ENCODE measurements around the gene GRM4.

GRM4 gene

DNA sequence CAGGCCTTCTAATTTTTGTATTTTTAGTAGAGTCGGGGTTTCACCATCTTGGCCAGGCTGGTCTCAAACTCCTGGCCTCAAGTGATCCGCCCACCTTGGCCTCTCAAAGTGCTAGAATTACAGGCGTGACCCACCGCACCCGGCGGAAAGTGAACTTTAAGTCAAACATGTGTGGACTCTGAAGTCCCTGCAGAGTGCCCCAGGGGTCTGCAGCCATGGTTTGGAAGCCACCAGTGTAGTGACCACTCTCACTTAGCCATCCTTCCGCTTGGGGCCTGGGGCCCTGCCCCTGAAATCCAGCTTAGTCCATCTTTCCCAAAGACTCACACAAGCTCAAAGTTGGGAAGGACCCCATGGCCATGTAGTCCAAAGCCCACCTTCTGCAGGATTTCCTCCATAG lies 164.5 kb downstream of the GRM4 start:
- no peaks in the 10 kb centered on the region for H3K9me3 ChIP-seq (ENCODE audit: insufficient read depth, low read depth, low read length)
- H3K9ac ChIP-seq (ENCODE audit: low read depth, low read length, poor library complexity, severe bottlenecking), result no peak overlapping the region
- no peaks in the 10 kb centered on the region for H3F3A ChIP-seq (ENCODE audit: low read depth)
- peaks cover 10% of the 10 kb centered on the region for H3K4me1 ChIP-seq (ENCODE audit: insufficient read depth, low read length, poor library complexity, severe bottlenecking)
- no peaks in the 10 kb centered on the region for H4K20me1 ChIP-seq (ENCODE audit: insufficient read depth, low read length, poor library complexity, severe bottlenecking)
- H3K79me2 ChIP-seq (ENCODE audit: insufficient read depth, low read length), result no peaks in the 10 kb centered on the region
- H3K36me3 ChIP-seq (ENCODE audit: insufficient read depth, low read length), result no peaks in the 10 kb centered on the region
- no peak overlapping the region for H2AFZ ChIP-seq (ENCODE audit: low read length)
- H3K9me2 ChIP-seq (replicated peaks; ENCODE audit: low read depth, low read length), result no peaks in the 10 kb centered on the region
- TF ChIP-seq EZH2phosphoT487 (IDR thresholded peaks at IDR 0.05; ENCODE audit: borderline replicate concordance), result no peak
- TF ChIP-seq, protein P1, sequence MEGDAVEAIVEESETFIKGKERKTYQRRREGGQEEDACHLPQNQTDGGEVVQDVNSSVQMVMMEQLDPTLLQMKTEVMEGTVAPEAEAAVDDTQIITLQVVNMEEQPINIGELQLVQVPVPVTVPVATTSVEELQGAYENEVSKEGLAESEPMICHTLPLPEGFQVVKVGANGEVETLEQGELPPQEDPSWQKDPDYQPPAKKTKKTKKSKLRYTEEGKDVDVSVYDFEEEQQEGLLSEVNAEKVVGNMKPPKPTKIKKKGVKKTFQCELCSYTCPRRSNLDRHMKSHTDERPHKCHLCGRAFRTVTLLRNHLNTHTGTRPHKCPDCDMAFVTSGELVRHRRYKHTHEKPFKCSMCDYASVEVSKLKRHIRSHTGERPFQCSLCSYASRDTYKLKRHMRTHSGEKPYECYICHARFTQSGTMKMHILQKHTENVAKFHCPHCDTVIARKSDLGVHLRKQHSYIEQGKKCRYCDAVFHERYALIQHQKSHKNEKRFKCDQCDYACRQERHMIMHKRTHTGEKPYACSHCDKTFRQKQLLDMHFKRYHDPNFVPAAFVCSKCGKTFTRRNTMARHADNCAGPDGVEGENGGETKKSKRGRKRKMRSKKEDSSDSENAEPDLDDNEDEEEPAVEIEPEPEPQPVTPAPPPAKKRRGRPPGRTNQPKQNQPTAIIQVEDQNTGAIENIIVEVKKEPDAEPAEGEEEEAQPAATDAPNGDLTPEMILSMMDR (conservative IDR thresholded peaks at IDR 0.05; ENCODE audit: low read length), result no peak
- no peak overlapping the region for H3K4me2 ChIP-seq (ENCODE audit: low read depth, low read length, poor library complexity, severe bottlenecking)
- no peaks in the 10 kb centered on the region for H3K27me3 ChIP-seq (ENCODE audit: insufficient read depth, low read length, poor library complexity, severe bottlenecking)
- no peak overlapping the region for H3K4me3 ChIP-seq (ENCODE audit: low read length, poor library complexity, severe bottlenecking)

DNA sequence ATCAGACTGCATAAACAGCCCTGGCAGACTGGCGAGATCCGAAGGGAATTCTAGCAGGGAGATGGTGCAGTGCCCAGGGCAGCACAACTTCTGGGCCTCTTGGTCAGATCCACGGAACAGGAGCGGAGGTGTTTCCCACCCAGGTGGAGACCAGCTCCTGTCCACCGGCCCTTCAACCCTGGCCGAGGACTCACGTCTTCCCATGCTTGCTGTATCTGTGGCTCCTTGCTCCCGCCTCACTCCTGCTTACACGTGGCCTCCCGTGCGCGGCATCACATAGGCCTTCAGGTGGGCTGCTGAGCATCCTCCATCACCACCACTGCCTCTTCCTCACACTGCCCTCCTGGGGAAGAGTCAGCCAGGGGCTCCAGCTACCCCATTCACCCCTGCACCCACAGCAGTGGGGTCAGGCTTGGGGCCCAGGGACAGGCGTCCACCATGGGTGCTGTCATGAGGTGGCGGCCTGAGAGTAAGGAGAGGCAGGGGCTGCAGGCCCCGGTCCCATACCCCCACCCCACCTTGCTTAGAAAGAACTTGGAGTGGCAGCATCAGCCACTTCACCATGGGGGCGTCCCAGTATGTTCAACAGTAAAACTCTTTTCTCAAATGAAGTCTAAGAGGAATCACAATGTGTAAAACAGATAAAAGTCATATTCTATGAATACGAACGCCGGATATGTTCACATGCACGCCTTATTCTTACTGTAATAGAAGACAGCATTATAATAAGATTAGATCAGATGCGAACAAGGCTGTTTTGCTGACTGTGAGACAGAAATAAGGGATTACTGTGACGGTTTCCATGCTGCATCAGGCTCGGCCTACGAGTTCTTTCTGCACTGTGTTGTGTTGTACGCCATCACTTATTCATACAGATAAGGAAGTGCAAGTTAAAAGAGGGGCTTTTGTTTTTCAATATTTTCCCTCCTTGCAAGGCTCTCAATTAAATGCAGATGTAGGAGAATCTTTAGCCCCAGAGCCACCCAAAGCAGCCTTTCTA lies 165.4 kb downstream of the GRM4 start:
- Histone ChIP-seq H3K9me3 (ENCODE audit: insufficient read depth, low read depth, low read length) (no peaks in the 10 kb centered on the region), H3F3A (ENCODE audit: low read depth) (no peaks in the 10 kb centered on the region), H4K20me1 (ENCODE audit: insufficient read depth, low read length, poor library complexity, severe bottlenecking) (no peaks in the 10 kb centered on the region), H2AFZ (ENCODE audit: low read length) (no peak overlapping the region), H3K4me1 (ENCODE audit: insufficient read depth, low read length, poor library complexity, severe bottlenecking) (peaks cover 10% of the 10 kb centered on the region), H3K27me3 (ENCODE audit: insufficient read depth, low read length, poor library complexity, severe bottlenecking) (no peaks in the 10 kb centered on the region), H3K9ac (ENCODE audit: low read depth, low read length, poor library complexity, severe bottlenecking) (no peak overlapping the region), H3K36me3 (ENCODE audit: insufficient read depth, low read length) (no peaks in the 10 kb centered on the region), H3K79me2 (ENCODE audit: insufficient read depth, low read length) (no peaks in the 10 kb centered on the region), H3K4me3 (ENCODE audit: low read length, poor library complexity, severe bottlenecking) (no peak overlapping the region), H3K4me2 (ENCODE audit: low read depth, low read length, poor library complexity, severe bottlenecking) (no peak overlapping the region), H3K9me2 (replicated peaks; ENCODE audit: low read depth, low read length) (no peaks in the 10 kb centered on the region)
- TF ChIP-seq, protein P1 (conservative IDR thresholded peaks at IDR 0.05; ENCODE audit: low read length), result no peak
- TF ChIP-seq EZH2phosphoT487 (IDR thresholded peaks at IDR 0.05; ENCODE audit: borderline replicate concordance), result no peak

DNA sequence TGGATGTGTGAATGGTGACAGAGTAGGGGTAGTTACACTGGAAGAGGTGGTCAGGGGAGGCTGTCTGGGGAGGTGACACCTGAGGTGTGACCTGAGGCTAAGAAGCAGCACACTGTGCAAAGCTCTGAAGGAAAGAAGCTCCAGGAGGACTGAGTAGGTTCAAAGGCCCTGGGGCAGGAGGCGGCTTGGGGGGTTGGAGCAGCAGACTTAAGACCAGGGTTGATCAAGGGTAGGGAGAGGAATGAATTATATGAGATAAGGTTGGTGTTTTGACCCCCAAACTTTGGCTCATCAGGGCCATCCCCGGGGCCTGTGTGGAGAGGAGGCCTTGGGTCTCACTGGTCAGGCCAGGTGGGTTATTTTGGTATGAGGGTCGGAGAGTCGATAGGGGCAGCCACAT lies 166.1 kb downstream of the GRM4 start:
- no peaks in the 10 kb centered on the region for H4K20me1 ChIP-seq (ENCODE audit: insufficient read depth, low read length, poor library complexity, severe bottlenecking)
- no peak overlapping the region for H3K4me3 ChIP-seq (ENCODE audit: low read length, poor library complexity, severe bottlenecking)
- no peaks in the 10 kb centered on the region for H3K9me2 ChIP-seq (replicated peaks; ENCODE audit: low read depth, low read length)
- no peak for TF ChIP-seq EZH2phosphoT487 (IDR thresholded peaks at IDR 0.05; ENCODE audit: borderline replicate concordance)
- TF ChIP-seq, protein P1 (conservative IDR thresholded peaks at IDR 0.05; ENCODE audit: low read length), result no peak
- no peaks in the 10 kb centered on the region for H3K9me3 ChIP-seq (ENCODE audit: insufficient read depth, low read depth, low read length)
- no peak overlapping the region for H3K4me2 ChIP-seq (ENCODE audit: low read depth, low read length, poor library complexity, severe bottlenecking)
- no peaks in the 10 kb centered on the region for H3K79me2 ChIP-seq (ENCODE audit: insufficient read depth, low read length)
- peaks cover 10% of the 10 kb centered on the region for H3K4me1 ChIP-seq (ENCODE audit: insufficient read depth, low read length, poor library complexity, severe bottlenecking)
- H2AFZ ChIP-seq (ENCODE audit: low read length), result no peak overlapping the region
- no peaks in the 10 kb centered on the region for H3F3A ChIP-seq (ENCODE audit: low read depth)
- no peak overlapping the region for H3K9ac ChIP-seq (ENCODE audit: low read depth, low read length, poor library complexity, severe bottlenecking)
- H3K27me3 ChIP-seq (ENCODE audit: insufficient read depth, low read length, poor library complexity, severe bottlenecking), result no peaks in the 10 kb centered on the region
- H3K36me3 ChIP-seq (ENCODE audit: insufficient read depth, low read length), result no peaks in the 10 kb centered on the region
